ENCODE data around the gene DHX29. TPM values are rescaled to one million over a fixed set of nuclear protein-coding genes. Genes with fewer than 3 reads are reported as not detected.
A peak's percentile ranks its signal among the peaks of the same experiment; 100 is the strongest.

The DHX29 gene
- total RNA-seq, 1 experiment from 2014 or later = 30.3 TPM

DNA sequence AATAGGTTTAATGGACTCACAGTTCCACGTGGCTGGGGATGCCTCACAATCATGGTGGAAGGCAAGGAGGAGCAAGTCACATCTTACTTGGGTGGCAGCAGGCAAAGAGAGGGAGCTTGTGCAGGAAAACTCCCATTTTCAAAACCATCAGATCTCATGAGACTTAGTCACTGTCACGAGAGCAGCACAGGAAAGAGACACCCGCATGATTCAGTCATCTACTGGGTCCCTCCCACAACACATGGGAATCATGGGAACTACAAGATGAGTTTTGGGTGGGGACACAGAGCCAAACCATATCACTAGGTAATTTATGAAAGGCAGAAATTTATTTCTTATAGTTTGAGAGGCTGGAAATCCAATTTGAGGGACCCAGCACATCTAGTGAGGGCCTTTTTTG, 40.3 kb upstream of the DHX29 start:
- no peak overlapping the region for H2AK5ac ChIP-seq (ENCODE audit: insufficient read length, low read length)
- no peaks in the 10 kb centered on the region for H3K79me1 ChIP-seq (ENCODE audit: insufficient read depth, low read depth, low read length, poor library complexity, severe bottlenecking)
- Mint-ChIP-seq H3K36me3 (ENCODE audit: insufficient read depth in 1 of 3, low read depth in 3 of 3) (peaks cover 57 to 80% (median 76%) of the 10 kb centered on the region in 3 experiments), H3K9me3 (peaks cover 2 to 9% of the 10 kb centered on the region in 2 experiments; a peak in 3 of 5 replicates), H3K27ac (peak overlapping the region; percentile 7 to 59 (median 49); a peak in 4 of 7 replicates), H3K27me3 (ENCODE audit: low read depth) (no peaks in the 10 kb centered on the region), H3K4me3 (no peak overlapping the region), H3K4me1 (no peaks in the 10 kb centered on the region)
- H3K9ac ChIP-seq (ENCODE audit: extremely low read depth, insufficient read length, low read length) = no peak overlapping the region
- H3K56ac ChIP-seq (ENCODE audit: insufficient read length, low read depth, low read length) = no peak overlapping the region
- no peak overlapping the region for H4K8ac ChIP-seq (replicated peaks; ENCODE audit: insufficient read length, low read depth, low read length)
- no peak overlapping the region for H4K5ac ChIP-seq (ENCODE audit: insufficient read length, low read depth, low read length)
- no peaks in the 10 kb centered on the region for H3K79me2 ChIP-seq (ENCODE audit: insufficient read depth, low read length)
- no peaks in the 10 kb centered on the region for H3K4me1 ChIP-seq (ENCODE audit: insufficient read depth, low read length)
- no peak overlapping the region for H3K4me2 ChIP-seq (ENCODE audit: insufficient read depth, insufficient read length, low read length)
- WGBS (ENCODE audit: extremely low coverage, insufficient read length, low lambda C conversion rate) = no CpG with 5 or more reads among the region's 3 CpGs
- TF ChIP-seq, protein P1, sequence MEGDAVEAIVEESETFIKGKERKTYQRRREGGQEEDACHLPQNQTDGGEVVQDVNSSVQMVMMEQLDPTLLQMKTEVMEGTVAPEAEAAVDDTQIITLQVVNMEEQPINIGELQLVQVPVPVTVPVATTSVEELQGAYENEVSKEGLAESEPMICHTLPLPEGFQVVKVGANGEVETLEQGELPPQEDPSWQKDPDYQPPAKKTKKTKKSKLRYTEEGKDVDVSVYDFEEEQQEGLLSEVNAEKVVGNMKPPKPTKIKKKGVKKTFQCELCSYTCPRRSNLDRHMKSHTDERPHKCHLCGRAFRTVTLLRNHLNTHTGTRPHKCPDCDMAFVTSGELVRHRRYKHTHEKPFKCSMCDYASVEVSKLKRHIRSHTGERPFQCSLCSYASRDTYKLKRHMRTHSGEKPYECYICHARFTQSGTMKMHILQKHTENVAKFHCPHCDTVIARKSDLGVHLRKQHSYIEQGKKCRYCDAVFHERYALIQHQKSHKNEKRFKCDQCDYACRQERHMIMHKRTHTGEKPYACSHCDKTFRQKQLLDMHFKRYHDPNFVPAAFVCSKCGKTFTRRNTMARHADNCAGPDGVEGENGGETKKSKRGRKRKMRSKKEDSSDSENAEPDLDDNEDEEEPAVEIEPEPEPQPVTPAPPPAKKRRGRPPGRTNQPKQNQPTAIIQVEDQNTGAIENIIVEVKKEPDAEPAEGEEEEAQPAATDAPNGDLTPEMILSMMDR (conservative IDR thresholded peaks at IDR 0.05) = no peak
- no peaks in the 10 kb centered on the region for H3K9me3 ChIP-seq (ENCODE audit: control insufficient read depth, low read depth, low read length)
- no peaks in the 10 kb centered on the region for H3K23me2 ChIP-seq (ENCODE audit: insufficient read length, low read depth, low read length, poor library complexity, severe bottlenecking)
- no peak overlapping the region for H3K27ac ChIP-seq (ENCODE audit: insufficient read length, low read depth, low read length)
- no peaks in the 10 kb centered on the region for H3K27me3 ChIP-seq (ENCODE audit: insufficient read depth, low read length)
- no peak overlapping the region for H2BK20ac ChIP-seq (ENCODE audit: low read depth, low read length, poor library complexity, severe bottlenecking)
- no peak overlapping the region for H2BK15ac ChIP-seq (ENCODE audit: low read depth, low read length)
- no peaks in the 10 kb centered on the region for H4K20me1 ChIP-seq (ENCODE audit: control insufficient read depth, insufficient read depth, insufficient read length)
- no peak overlapping the region for H2BK12ac ChIP-seq (ENCODE audit: insufficient read length, low read depth, low read length)
- no peak overlapping the region for H3K23ac ChIP-seq (ENCODE audit: insufficient read length, low read depth, low read length)
- no peak overlapping the region for H3K18ac ChIP-seq (ENCODE audit: insufficient read length, low read depth, low read length)
- H4K91ac ChIP-seq (ENCODE audit: insufficient read length, low read depth, low read length) = no peak overlapping the region
- H3T11ph ChIP-seq (ENCODE audit: low read length) = no peak overlapping the region
- H3K4ac ChIP-seq (ENCODE audit: low read depth, low read length) = no peak overlapping the region
- H3K14ac ChIP-seq (ENCODE audit: insufficient read depth, low read length) = no peak overlapping the region
- DNase-seq = no peak
- H2BK5ac ChIP-seq (ENCODE audit: insufficient read length, low read length) = no peak overlapping the region
- no peak overlapping the region for H2AFZ ChIP-seq (ENCODE audit: low read length)
- no peak overlapping the region for H2BK120ac ChIP-seq (ENCODE audit: low read depth, low read length, poor library complexity, severe bottlenecking)

Measured in H9 (cell line).